Stimulated activated CD8-positive, alpha-beta memory T cell treated with anti-CD3 and anti-CD28 coated beads, Interleukin-12 subunit alpha, Interleukin-12 subunit beta, amount 100 ng/mL, for 4 hours (primary cell): ENCODE results near the gene APMAP.

ENCODE experiments used
- DNase-seq: peaks from one replicate; pipeline ENCODE4 v3.0.0-alpha.2; 2020; ENCODE audit warnings: low read depth

Gene APMAP

GRCh38 chr20:24965065-24965919 is 27.3 kb downstream of the APMAP start:
- DNase-seq = no peak

- no peak for DNase-seq
These were observed 28.1 kb downstream of the APMAP start for GRCh38 chr20:24964506-24964840.

- DNase-seq = no peak
These were observed 28.7 kb downstream of the APMAP start for GRCh38 chr20:24963672-24964505.

GRCh38 chr20:24962510-24962909 is 30.0 kb downstream of the APMAP start:
- no peak for DNase-seq

- DNase-seq = no peak
These were observed 30.4 kb downstream of the APMAP start for GRCh38 chr20:24962182-24962492.

- no peak for DNase-seq
These were observed 31.0 kb downstream of the APMAP start for GRCh38 chr20:24961384-24962181.

GRCh38 chr20:24960861-24961260 is 31.7 kb downstream of the APMAP start:
- DNase-seq = no peak

GRCh38 chr20:24960302-24960801 is 32.2 kb downstream of the APMAP start:
- DNase-seq = no peak

- no peak for DNase-seq
These were observed 32.8 kb downstream of the APMAP start for GRCh38 chr20:24959591-24960301.

GRCh38 chr20:24958506-24959385 is 33.8 kb downstream of the APMAP start:
- no peak for DNase-seq

- DNase-seq = no peak
These were observed 35.1 kb downstream of the APMAP start for GRCh38 chr20:24957326-24958016.

GRCh38 chr20:24956001-24956841 is 36.3 kb downstream of the APMAP start:
- no peak for DNase-seq

GRCh38 chr20:24955045-24955444 is 37.5 kb downstream of the APMAP start:
- no peak for DNase-seq

- no peak for DNase-seq
These were observed 38.0 kb downstream of the APMAP start for GRCh38 chr20:24954566-24954965.

GRCh38 chr20:24954151-24954550 is 38.4 kb downstream of the APMAP start:
- no peak for DNase-seq

GRCh38 chr20:24953621-24954133 is 38.9 kb downstream of the APMAP start:
- no peak for DNase-seq

GRCh38 chr20:24953209-24953575 is 39.4 kb downstream of the APMAP start:
- DNase-seq = no peak

GRCh38 chr20:24952376-24953208 is 40.0 kb downstream of the APMAP start:
- DNase-seq = no peak
